Inflammatory macrophage treated with lipopolysaccharide for 1 hour (primary cell): ENCODE results near the gene CREB3.

Experiments used
- DNase-seq, 2 donors: peaks; one replicate each; pipeline ENCODE4 v3.0.0-alpha.2; 2020 to 2022

CREB3 gene

DNA sequence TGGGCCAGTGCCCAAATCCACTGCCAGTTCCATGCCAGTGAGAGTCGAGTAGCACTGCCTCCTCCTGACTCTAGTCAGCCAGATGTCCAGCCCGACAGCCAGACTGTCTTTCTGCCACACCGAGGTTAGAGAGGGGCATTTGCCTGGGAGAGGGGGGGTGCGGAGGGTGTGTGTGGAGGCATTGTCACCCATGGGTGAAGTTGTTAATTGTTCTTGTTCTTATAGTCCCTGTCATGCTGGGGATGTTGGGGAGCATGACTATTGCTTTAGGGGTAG lies 17.7 kb downstream of the CREB3 start:
- DNase-seq, result no peak

DNA sequence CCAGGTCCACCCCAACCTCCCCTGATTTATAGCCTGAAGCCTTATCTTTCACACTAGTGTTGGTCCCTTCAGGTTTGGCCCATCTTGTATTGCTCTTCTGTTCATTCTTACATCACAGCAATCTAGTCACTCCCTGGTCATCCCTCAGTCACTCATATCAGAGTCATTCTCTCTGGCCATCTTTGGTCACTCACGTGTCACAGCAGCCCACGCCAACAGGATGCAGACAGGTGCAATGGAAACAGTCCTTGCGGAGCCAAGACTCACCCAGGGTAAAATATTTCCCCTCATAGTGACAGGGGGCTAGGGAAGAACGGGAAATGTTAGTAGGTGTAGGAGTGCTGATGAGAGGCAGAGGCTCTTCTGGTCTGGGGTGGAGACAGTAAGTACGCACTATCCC lies 21.0 kb downstream of the CREB3 start:
- DNase-seq, result no peak

DNA sequence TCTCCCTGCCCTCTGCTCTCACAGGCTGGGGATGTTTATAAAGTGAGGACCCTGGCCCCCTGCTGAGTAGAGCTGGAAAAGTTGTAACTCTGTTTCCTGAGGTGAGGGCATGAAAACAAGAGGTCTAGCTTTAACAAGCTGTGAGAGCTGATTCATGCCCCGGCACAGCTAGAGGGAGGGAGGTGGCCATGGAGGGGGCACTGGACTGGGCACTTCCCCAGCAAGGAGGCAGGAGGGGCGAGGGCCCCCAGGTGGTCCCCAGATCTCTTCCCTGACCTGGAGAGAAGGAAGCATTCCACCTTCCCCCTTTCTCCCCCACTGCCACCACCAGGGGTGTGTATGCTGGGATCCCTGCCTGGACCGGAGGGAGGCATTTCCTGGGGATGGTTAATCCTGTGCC lies 21.8 kb downstream of the CREB3 start, which contains the start of gene MSMP:
TSS of gene MSMP (minus strand) at position 13 of the 400 bp plus-strand sequence. CDS start 147 bp downstream, outside the sequence.
- DNase-seq, result no peak

DNA sequence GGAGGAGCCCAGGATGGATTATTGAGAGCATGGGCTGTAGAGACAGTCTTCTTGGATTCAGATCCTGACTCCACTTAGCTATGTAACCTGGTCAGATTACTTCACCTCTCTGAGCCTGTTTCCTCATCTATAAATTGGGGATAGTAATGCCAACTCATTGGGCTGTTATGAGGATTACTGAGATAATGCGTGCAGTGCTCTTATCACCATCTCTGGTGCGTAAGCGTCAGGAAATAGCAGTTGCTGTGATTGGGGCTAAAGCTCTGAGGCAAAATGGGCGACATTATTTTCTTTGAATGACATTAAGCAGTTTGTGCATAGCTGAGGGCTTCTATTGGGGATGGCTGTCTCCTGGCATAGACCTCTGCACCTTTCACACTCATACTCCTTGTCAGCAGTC lies 22.6 kb downstream of the CREB3 start:
- no peak for DNase-seq

DNA sequence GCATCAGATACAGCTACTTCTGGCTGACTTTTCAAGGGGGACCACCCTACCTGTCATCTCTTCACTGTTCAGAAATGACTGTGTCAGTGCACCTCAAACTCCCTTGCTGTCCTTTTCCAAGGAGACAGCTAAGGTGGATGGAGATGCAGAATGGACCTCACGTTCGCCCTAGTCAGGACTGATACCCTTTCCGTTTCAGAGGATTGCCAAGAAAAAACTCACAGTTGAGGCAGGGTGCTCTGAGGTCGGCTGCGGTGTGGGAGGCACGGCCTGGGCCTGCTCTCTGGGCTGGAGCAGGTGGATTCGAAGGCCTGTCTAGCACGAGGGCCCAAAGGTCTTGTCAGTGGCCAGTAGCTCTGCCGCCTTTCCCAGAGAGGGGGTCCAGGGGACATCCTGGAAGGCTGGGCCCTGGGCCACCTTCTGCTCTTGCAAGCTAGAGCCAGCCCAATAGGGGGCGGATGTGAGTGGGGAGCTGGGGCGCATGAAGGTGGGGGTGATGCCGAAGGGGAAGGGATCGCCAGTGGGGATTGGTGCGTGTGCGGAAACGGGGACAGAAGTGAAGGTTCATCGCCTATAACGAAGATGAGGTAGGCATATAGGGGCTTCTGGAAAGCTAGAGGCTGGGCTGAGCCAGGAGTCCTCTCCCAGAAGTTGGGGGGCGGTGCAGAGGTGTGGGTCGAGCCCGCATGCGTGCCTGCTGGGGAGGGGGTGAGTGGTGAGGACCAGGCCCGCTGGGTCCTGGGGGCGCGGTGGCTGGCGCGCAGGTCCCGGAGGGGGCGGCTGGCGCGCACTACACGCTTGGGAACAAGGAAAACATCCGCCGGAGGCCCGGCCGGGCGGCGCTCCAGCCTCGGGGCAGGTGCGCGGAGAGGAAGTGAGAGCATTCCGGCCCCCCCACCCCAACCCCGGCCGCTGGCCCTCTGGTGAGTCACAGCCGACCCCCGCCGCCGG lies 24.1 kb downstream of the CREB3 start:
- no peak for DNase-seq

DNA sequence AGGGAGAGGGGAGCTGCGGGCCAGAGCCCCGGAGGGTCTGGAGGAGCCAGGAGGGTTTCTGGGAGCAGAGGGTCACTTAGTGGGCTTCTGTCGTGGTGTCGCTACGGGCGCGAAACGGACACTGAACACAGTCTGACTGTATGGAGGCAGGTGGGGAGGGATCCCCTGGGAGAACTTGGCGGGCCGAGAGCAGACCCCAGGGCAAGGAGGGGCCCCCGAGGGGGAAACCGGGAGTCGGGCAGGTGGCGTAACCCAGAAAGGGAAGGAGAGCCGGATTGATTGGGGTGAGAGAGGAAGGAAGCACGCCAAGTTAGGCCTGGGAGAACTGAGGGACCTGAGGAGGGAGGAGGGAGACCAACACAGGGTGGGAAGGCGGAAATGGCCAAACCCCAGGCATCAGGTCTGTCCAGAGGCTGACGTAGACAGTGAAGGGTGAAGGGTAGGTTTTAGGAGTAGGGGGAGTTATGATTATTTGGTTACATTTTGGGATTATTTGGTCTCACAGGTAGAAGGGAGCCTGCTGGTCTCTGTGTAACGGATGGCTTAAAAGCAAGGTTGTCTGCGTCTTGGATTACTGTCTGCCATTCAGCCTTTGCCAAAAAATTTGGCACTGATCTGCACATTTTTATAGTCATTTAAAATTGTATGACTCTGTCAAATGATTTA lies 24.9 kb downstream of the CREB3 start:
- DNase-seq, result no peak

DNA sequence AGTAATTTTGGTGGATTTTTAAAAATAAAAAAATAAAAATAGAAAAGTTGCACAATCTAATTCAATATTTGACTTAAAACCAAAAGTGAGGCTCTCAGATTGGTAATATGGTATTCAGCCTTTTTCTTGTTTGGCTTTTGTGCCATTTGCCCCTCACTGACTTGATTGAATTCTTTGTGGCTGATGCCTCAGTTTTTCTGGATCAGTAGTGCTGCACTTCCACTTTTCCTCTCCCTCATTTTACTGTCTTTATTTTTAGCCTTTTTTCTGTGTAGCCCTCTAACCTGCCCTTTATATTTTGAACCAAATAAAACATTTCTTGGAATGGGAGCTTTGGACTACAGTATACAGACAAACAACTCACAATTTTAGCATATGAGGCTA lies 25.4 kb downstream of the CREB3 start:
- DNase-seq, result no peak

DNA sequence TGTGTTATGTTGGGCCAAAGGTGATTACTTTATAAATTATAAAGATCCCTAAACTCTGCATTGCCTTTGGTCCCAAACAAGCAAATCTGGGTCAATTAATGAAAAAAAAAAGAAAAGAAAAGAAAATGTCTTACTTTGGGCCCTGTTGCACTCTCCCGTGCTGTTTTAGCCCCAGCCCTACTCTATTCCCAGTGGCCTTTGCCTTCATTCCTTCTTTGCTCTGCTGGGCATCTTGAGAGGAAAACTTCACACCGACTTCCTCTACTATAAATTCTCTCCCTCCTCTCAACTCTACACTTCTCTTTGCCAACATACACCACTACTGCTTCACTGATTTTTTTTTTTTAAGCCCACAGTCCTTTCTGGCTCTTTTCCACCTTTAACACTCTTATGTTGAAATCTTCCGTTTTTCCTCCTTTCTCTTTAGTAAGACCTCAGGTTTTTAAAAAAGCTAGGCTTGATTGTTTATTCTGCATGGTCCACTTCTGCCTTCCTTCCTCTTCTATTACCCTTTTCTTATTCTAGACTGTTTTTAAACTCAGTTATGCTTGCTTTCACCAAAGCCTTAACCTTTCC lies 26.1 kb downstream of the CREB3 start:
- DNase-seq, result no peak

DNA sequence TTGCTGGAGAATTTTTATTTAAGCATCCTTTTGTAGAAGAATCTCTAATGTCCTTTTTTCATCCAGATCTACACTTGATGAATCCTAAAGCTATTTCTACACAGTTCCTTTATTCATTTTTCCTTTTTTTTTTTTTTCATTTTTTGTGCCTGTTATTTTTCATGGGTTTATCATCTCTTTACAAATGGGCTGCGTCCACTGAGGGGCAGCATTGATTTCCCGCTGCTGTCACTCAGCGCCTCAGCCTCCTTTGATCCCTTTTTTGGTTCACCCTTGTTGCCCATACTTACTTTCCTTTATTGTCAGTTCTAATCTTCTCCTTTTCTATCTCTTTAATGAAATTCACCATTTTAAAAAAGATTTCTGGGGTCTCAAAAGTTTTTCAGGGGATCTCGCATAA lies 27.3 kb downstream of the CREB3 start:
- no peak for DNase-seq

DNA sequence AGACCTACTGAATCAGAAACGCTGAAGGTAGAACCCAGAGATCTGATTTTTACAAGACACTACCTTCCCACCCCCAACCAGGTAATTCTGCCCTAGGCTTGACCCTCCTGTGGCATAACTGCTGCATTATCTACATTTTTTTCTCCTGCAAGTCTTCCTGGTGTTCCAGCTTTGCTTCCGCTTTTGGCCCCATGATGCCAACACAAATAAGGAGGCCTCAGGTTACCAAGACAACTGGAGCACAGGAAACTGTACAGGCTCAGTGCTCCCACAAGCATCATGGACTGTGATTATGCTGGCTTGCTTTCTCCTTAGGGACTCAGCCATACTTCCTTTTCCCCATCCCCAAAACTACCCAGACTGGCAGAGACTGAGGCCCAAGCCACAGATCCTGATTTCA lies 28.2 kb downstream of the CREB3 start:
- peak in 1 of 2 donors; percentile 19 for DNase-seq

DNA sequence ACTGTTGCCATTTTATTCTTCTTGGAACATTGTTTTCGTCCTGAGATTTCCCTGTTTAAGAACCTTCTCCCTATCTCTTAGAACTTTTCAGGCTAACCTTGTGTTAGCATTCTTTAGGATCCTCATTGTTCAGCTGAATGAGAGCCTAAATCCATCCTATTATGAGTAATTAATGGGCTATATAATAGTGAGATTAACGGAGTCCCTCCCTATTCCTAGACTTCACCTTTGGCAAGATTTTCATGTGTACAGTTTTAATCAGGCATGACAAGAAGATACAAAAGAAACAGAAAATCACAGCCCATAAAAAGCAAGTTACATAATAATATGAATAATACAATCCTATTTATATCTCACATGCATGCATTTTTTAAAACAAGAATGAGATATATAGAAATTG lies 30.7 kb downstream of the CREB3 start:
- no peak for DNase-seq

DNA sequence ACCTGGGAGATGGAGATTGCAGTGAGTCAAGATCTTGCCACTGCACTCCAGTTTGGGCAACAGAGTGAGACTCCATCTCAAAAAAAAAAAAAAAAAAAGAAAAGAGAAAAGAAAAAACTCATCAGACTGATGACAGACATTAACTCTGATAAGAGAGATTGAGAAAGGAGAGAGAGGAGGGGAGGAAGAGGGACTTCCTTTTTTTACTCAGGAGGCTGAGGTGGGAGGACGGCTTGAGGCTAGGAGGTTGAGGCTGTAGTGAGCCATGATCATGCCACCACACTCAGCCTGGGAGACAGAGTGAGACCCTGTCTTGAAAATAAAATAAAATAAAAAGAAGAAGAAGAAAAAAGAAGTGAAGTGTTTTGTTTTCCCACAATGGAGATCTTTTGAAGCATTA lies 31.3 kb downstream of the CREB3 start:
- DNase-seq, result no peak

DNA sequence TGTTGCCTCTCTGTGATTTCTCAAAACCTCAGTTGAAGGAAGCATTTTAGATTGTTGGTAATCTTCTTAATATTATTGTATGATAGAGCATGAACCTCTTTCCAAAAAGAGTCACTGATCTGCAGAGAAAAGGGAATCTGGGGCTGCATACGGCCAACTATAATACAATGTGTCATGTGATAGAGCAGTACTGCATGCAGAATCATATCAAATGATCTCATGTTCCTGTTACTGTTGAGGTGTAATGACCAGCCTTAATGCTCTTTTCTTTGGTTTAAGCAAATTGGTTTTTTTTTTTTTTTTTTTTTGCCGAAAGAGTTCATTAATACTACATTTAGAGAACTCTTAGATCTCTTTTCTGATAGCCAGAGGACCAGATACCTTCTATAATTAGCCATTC lies 34.5 kb downstream of the CREB3 start:
- DNase-seq, result no peak

DNA sequence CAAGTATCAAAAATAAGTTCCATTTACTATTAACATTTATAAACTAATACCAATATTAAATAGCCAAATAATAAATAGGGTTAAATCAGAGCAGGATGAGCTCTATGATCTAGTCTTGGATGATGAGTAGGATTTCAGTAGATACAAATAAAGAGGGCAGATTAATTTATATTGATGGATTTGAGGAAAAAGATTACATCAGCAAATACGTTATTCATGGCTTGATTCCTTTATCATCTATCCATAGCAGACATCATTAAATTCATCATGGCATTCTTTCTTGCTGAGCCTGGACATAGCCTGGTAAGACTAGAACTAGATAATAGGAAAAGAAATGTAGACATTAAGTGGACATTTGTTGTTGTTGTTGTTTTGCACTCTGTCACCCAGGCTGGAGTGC lies 35.0 kb downstream of the CREB3 start:
- no peak for DNase-seq

DNA sequence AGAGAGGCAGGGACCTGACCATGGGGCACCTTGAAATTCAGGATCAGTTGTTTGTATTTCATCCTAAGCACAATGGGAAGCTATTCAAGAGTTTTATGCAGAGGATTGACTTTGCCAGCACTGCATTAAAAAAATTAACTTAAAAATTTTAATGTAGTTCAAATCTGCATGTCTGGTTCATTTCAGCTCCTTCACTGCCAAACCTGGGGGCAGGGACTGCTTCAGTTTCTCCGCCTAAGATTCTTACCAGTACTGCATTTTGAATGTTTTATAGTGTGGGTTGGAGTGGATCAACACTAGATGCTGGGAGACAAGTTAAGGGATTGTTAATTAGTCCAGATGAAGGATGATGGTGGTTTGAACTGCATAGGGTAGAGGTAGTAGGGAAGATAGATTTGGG lies 37.3 kb downstream of the CREB3 start:
- no peak for DNase-seq

DNA sequence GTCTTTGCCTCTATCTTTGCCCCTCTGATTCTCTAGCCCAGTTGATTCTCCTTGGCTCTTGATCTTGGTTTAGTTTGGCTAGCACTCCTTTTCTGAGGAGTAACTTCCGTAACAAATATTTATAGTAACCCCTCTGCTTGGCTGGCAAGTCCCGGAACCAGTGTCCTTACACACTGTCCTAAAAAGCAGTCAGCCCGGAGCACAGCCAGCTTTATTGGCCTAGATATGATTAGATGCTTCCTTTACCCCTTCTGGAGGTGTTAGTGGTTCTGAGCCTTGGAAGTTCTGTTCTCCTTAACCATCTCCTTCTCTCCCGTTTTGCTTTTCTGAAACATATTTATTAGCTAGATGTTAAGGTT lies 38.6 kb downstream of the CREB3 start:
- DNase-seq, result no peak

DNA sequence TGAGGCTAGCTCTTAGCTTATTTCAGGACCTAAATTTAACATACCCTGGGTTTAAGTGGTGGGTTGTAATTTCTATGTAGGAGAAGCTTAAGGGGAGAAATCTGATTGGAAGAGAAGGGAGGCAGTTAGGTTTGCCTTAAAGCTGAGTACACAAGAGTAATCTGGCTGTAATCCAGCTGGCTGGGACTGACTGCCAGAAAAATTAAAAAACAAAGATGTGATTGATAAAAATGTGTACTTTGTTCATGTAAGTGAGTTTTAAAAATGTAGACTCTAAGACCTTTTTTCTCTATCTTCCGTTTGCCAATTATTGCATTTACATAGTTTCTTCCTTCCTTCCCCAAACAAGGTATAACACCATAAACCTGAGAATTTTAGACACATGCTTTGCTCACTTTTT lies 39.1 kb downstream of the CREB3 start:
- DNase-seq, result no peak

DNA sequence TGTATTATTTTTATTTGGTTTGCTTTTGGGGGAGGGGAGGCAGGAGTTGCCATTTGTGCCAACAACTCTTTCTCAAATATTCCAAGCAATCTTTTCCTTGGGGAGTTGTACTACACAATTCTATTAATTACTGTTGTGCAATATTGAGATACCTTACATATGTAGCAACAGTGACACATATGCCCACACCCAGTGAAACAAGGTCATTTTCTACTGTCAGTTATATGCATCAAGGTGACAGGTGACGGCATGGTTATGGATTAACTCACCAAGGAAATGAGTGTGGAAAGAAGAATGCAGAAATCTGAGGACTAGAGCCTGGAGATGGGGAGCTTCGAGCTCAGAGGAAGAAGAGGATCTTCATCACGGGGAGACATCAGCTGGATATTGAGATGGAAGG lies 39.5 kb downstream of the CREB3 start:
- DNase-seq, result no peak

DNA sequence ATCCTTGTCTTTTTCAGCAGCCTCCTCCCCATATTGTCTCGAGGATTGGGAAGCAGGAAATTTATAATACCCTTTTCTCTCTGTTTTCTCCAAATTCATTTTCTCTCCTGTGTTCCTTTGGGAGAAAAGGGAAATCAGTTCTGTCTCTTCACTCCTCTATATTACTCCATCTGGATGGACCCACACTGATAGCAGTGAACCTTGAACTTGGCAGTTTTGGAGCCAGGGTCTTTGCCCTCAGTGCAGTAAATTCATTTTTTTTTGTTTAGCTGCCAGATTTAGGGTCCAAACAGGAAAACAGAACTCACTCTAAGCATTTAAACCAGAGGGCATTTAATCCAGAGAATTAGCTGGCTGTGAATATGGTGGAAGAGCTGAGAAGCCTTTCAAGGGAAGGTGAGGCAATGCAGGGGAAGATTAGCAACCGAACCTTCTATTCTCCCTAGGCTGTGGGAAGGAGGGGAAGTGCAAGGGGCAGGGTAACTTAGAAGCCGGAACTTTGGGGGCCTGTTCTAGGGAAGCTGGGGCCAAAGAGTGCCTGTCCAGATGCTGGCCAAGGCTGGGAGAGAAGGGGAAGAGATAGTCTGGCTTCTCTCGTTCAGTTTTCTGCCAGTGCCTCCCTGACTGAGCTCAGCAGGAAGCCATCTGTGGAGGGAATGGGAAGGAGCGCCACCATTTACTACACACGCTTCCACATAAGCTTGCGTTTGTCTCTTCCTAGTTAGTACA lies 42.6 kb downstream of the CREB3 start:
- peak; percentile 55 to 56 for DNase-seq

DNA sequence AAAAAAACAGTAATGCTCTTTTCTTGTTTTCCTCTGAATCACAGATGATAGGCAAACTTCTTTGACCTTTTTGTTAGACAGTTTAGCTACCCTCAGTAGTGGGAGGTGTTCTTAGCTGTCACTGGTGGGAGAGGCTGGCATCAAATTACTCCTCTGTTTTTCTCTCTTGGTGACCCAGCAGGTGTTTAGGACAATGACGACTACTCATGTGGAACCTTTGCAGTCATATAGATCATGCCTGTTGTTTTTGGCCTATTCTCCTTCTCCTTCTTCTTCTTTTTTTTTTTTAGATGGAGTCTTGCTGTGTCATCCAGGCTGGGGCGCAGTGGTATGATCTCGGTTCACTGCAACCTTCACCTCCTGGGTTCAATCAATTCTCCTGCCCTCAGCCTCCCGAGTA lies 43.6 kb downstream of the CREB3 start:
- no peak for DNase-seq

DNA sequence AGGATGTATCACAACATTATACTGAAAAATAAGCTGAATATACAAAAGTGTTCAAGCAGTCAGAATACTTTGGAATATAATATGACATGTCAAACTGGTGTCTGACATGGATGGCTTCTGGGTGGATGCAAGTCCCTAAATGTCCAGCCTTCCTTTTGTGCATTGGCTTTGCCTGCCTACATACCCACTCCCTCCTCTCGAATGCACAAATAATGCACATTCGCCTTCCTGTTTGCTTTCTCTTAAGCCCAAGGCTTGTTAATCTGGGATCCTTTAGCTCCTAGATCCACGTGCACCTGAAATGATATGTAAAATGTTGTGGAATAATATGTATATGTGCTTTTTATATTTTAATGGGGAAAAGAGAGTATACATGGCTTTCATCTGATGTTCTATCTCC lies 46.0 kb downstream of the CREB3 start:
- no peak for DNase-seq

DNA sequence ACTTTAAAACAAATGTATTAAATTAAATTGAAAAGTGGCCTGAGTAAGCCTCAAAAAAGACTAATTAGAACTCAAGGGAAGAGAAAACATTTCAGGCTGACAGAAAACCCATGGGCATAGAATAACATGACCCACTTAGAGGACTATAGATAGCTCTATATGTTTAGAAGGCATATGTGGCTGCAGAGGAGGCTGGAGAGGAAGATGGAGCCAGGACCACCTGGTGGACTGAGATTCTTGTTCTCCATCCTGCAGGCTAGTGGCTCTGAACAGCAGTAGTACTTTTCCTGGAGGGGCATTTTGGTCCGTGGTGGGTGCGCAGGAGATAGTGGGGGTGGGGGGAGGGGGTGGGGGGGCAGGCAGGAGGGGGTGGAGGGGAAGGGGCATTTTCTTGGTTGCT lies 48.6 kb downstream of the CREB3 start:
- no peak for DNase-seq

DNA sequence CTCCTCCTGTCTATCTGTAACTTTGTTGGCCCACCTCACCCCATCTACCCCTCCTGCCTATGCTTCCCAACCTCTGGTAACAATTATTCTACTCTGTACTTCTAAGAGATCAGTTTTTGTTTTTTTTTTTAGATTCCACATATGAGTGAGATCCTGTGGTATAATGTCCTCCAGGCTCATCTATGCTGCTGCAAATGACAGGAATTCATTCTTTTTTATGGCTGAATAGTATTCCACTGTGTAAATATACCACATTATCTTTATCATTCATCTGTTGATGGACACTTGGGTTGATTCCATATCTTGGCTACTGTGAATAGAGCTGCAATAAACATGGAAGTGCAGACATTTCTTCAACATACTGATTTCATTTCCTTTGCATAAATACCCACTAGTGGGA lies 51.0 kb downstream of the CREB3 start:
- DNase-seq, result no peak
